Keratinocyte (primary cell): ENCODE results near the gene LPAR1. TPM values are rescaled to one million over a fixed set of nuclear protein-coding genes. Genes with fewer than 3 reads are reported as not detected.
A peak's percentile ranks its signal among the peaks of the same experiment; 100 is the strongest.

ENCODE experiments used
- DNase-seq: peaks from one replicate; pipeline ENCODE4 v3.0.0-alpha.2; 2011; ENCODE audit warnings: low read depth, missing footprints, low spot score
- FAIRE-seq: peaks from 2 replicates; lab custom pipeline; 2011; peaks lifted over from hg19 to GRCh38; lab: Jason Lieb, UNC
- H2AFZ ChIP-seq: 2 replicates; pipeline ENCODE4 v1.6.0; 2012; ENCODE audit warnings: low read length, control low read depth, inconsistent platforms; ENCODE audit not compliant: control insufficient read depth
- H3K27ac ChIP-seq: 2 replicates; pipeline ENCODE4 v1.5.1; 2011; ENCODE audit warnings: low read length; ENCODE audit not compliant: control insufficient read depth, insufficient read depth
- H3K27me3 ChIP-seq: 3 replicates; pipeline ENCODE4 v1.6.0; 2011; ENCODE audit warnings: low read length; ENCODE audit not compliant: control insufficient read depth, insufficient read depth; ENCODE audit errors: extremely low read depth
- H3K36me3 ChIP-seq, 2 experiments: 2 replicates in 1 of 2; 3 replicates in 1 of 2; pipeline ENCODE4 v1.5.1; 2011; ENCODE audit warnings: low read length in 2 of 2, mild to moderate bottlenecking in 1 of 2; ENCODE audit not compliant: control insufficient read depth in 2 of 2, insufficient read depth in 2 of 2; ENCODE audit errors: extremely low read depth in 1 of 2
- H3K4me1 ChIP-seq: 3 replicates; pipeline ENCODE4 v1.5.1; 2011; ENCODE audit warnings: low read length; ENCODE audit not compliant: control insufficient read depth, insufficient read depth; ENCODE audit errors: extremely low read depth
- H3K4me2 ChIP-seq: 3 replicates; pipeline ENCODE4 v1.6.0; 2011; ENCODE audit warnings: low read depth, low read length; ENCODE audit not compliant: control insufficient read depth, insufficient read depth; ENCODE audit errors: extremely low read depth
- H3K4me3 ChIP-seq, 3 experiments: fragments of 200-600 bp in 1 of 3; sonication (generic) in 1 of 3; 2 replicates in 2 of 3; 3 replicates in 1 of 3; pipeline ENCODE4 v1.5.1; 2011 to 2016; ENCODE audit warnings: low read length in 3 of 3, mild to moderate bottlenecking in 3 of 3, control low read depth in 2 of 3, inconsistent platforms in 1 of 3, low read depth in 1 of 3, mixed read lengths in 1 of 3, mixed run types in 1 of 3, moderate library complexity in 1 of 3; ENCODE audit not compliant: control insufficient read depth in 2 of 3, insufficient read depth in 2 of 3; ENCODE audit errors: extremely low read depth in 1 of 3
- H3K79me2 ChIP-seq: 2 replicates; pipeline ENCODE4 v1.6.0; 2012; ENCODE audit warnings: low read length; ENCODE audit not compliant: control insufficient read depth, insufficient read depth
- H3K9ac ChIP-seq: 3 replicates; pipeline ENCODE4 v1.6.0; 2011; ENCODE audit warnings: low read length; ENCODE audit not compliant: control insufficient read depth, insufficient read depth; ENCODE audit errors: extremely low read depth
- H3K9me1 ChIP-seq: 3 replicates; pipeline ENCODE4 v1.6.0; 2011; ENCODE audit warnings: low read length; ENCODE audit not compliant: control insufficient read depth, insufficient read depth; ENCODE audit errors: extremely low read depth
- H3K9me3 ChIP-seq: 2 replicates; pipeline ENCODE4 v1.5.1; 2012; ENCODE audit warnings: low read depth, low read length; ENCODE audit not compliant: control insufficient read depth
- H4K20me1 ChIP-seq: 3 replicates; pipeline ENCODE4 v1.6.0; 2011; ENCODE audit warnings: low read length; ENCODE audit not compliant: control insufficient read depth, insufficient read depth; ENCODE audit errors: extremely low read depth
- EZH2 ChIP-seq: IDR thresholded peaks from one replicate; pipeline ENCODE4 v1.6.1; 2012; ENCODE audit warnings: inconsistent platforms, mild to moderate bottlenecking, low read length, moderate library complexity
- dilution Hi-C: fragments of 300-500 bp; cut with MboI; formaldehyde crosslinking; loops from one replicate; pipeline ENCODE4 v1.7.0; 2020; ENCODE audit warnings: low sequenced_read_pairs; ENCODE audit not compliant: extremely low pct_ligation_motif_present
- polyA plus RNA-seq, 5 experiments: library from polyadenylated mRNA; depleted of rRNA in 3 of 5; stranded (reverse) in 3 of 5; stranded (forward) in 1 of 5; unstranded in 1 of 5; fragments of >200 nt; gene quantifications; 1 replicate in 1 of 5; 2 replicates in 3 of 5; 3 replicates in 1 of 5; pipeline versions ENCODE4 v1.2.1 to v1.2.3, GENCODE V29; 2011 to 2012; ENCODE audit warnings: missing spikeins in 2 of 5, low read depth in 1 of 5, low replicate concordance in 1 of 5
- TF ChIP-seq, protein P1 (sequence below), 3 experiments: IDR thresholded peaks in 1 of 3; conservative IDR thresholded peaks in 1 of 3; optimal IDR thresholded peaks in 1 of 3; 2 replicates in 2 of 3; 3 replicates in 1 of 3; pipeline versions ENCODE3 to v1.5.1; 2011; ENCODE audit warnings: low read length in 3 of 3, mild to moderate bottlenecking in 3 of 3, moderate library complexity in 2 of 3, control low read depth in 1 of 3, inconsistent platforms in 1 of 3; ENCODE audit not compliant: insufficient read depth in 2 of 3; ENCODE audit errors: extremely low read depth in 1 of 3

Gene LPAR1
- polyA plus RNA-seq, 1 donor (not counting 4 experiments of a cell fraction or from before 2014, with no cell fraction given): 43.2 TPM

DNA sequence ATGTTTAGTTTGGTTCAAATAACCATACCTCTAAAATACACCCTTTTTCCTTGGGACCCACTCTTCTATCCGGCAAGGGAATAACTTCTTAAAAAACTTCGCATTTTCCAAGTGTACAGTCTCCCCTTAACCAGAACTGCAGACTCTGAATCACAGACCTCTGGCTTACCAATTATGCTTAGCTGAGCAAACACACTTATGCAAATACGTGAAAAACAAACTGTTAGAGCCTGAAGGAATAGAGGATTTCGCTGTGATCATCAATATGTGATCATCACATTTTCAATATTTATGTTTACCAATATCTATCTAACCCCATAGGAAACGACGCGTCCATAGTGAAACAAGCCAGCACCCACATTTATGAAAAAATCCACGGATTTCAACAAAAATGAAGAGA lies 1.3 kb downstream of the LPAR1 start:
- H3K27me3 ChIP-seq: no peaks in the 10 kb centered on the region
- peak overlapping the region; percentile 79 for H2AFZ ChIP-seq
- H3K79me2 ChIP-seq: peaks cover 55% of the 10 kb centered on the region
- H3K4me2 ChIP-seq: peak overlapping the region; percentile 98
- peak overlapping the region; percentile 72 for H3K27ac ChIP-seq
- FAIRE-seq: peak; percentile 56
- H3K36me3 ChIP-seq: peaks cover 0 to 5% of the 10 kb centered on the region in 2 experiments
- DNase-seq: no peak
- no peaks in the 10 kb centered on the region for H3K9me1 ChIP-seq
- no peaks in the 10 kb centered on the region for H4K20me1 ChIP-seq
- dilution Hi-C loops: no loop called here
- TF ChIP-seq, protein P1, sequence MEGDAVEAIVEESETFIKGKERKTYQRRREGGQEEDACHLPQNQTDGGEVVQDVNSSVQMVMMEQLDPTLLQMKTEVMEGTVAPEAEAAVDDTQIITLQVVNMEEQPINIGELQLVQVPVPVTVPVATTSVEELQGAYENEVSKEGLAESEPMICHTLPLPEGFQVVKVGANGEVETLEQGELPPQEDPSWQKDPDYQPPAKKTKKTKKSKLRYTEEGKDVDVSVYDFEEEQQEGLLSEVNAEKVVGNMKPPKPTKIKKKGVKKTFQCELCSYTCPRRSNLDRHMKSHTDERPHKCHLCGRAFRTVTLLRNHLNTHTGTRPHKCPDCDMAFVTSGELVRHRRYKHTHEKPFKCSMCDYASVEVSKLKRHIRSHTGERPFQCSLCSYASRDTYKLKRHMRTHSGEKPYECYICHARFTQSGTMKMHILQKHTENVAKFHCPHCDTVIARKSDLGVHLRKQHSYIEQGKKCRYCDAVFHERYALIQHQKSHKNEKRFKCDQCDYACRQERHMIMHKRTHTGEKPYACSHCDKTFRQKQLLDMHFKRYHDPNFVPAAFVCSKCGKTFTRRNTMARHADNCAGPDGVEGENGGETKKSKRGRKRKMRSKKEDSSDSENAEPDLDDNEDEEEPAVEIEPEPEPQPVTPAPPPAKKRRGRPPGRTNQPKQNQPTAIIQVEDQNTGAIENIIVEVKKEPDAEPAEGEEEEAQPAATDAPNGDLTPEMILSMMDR (optimal IDR thresholded peaks at IDR 0.05 in 1 of 3, IDR thresholded peaks at IDR 0.05 in 1 of 3, conservative IDR thresholded peaks at IDR 0.05 in 1 of 3; ENCODE audit: extremely low read depth in 1 of 3, insufficient read depth in 2 of 3, low read length in 3 of 3): no peak
- no peak for TF ChIP-seq EZH2
- no peaks in the 10 kb centered on the region for H3K9me3 ChIP-seq
- H3K4me3 ChIP-seq: peak overlapping the region; percentile 70 to 81 (median 80)
- peaks cover 39% of the 10 kb centered on the region for H3K4me1 ChIP-seq
- peak overlapping the region; percentile 82 for H3K9ac ChIP-seq

DNA sequence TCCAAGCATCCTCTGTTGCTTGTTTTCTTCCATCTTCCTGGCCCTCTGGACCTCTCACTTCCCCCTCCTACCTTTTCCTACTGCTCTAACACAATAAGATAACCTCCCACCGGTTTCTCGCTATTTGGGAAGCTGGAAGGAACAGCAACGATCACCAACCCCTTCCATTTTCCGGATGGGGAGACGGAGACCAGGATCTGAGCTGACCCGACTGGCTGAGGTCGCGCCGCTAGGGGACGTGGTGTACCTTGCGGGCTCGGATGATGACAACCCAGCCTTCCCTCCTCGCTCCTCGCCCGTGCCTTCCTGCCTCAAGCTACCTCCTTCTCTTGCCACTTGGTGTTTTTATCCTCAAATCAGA lies 1.9 kb downstream of the LPAR1 start:
- Histone ChIP-seq H3K27me3 (no peaks in the 10 kb centered on the region), H3K36me3 (peaks cover 0 to 5% of the 10 kb centered on the region in 2 experiments), H3K4me3 (peak overlapping the region; percentile 70 to 81 (median 80)), H3K4me1 (peaks cover 34% of the 10 kb centered on the region), H4K20me1 (no peaks in the 10 kb centered on the region), H3K79me2 (peaks cover 58% of the 10 kb centered on the region), H3K9me3 (no peaks in the 10 kb centered on the region), H3K9ac (peak overlapping the region; percentile 82), H2AFZ (no peak overlapping the region), H3K4me2 (peak overlapping the region; percentile 98), H3K9me1 (no peaks in the 10 kb centered on the region), H3K27ac (peak overlapping the region; percentile 72)
- dilution Hi-C loops: no loop called here
- FAIRE-seq: peak; percentile 48
- no peak for TF ChIP-seq EZH2
- TF ChIP-seq, protein P1 (optimal IDR thresholded peaks at IDR 0.05 in 1 of 3, IDR thresholded peaks at IDR 0.05 in 1 of 3, conservative IDR thresholded peaks at IDR 0.05 in 1 of 3; ENCODE audit: extremely low read depth in 1 of 3, insufficient read depth in 2 of 3, low read length in 3 of 3): peak; percentile 80 to 99 (median 84)
- no peak for DNase-seq
